K562 (cell line): ENCODE data around the gene B4GALNT2. TPM values are rescaled to one million over a fixed set of nuclear protein-coding genes. Genes with fewer than 3 reads are reported as not detected.

Experiments
- ATAC-seq: fragments of 200-7000 bp; cut with Tn5 transposase; 3 replicates; pipeline ENCODE4 v1.9.1; 2020; ENCODE audit warnings: moderate library complexity
- BruUV-seq: library from RNA; stranded (reverse); fragments of 400-500 nt; replicated peaks from 2 replicates; lab custom pipeline; 2021; lab: Mats Ljungman, UMichigan
- CTCF ChIA-PET: fragments of 300-600 bp; formaldehyde crosslinking; extraction: SDS; loops from one replicate; lab custom pipeline; 2021; ENCODE audit warnings: low intra/inter-chr PET ratio; lab: Yijun Ruan, JAX
- POLR2A ChIA-PET: fragments of 300-600, 350-650 bp; sonication (Branson Sonifier 250); formaldehyde crosslinking; extraction: SDS; loops from one replicate; lab custom pipeline; 2021; ENCODE audit warnings: antibody characterized with exemption, inconsistent platforms; lab: Yijun Ruan, JAX
- DNase-seq, 4 experiments: peaks; one replicate each; pipeline versions ENCODE4 v3.0.0 to v3.0.0-alpha.2; 2011 to 2018; ENCODE audit warnings: low spot score in 3 of 4, mixed read lengths in 3 of 4; ENCODE audit errors: extremely low read depth in 1 of 4
- FAIRE-seq: peaks from 2 replicates; lab custom pipeline; 2011; peaks lifted over from hg19 to GRCh38; lab: Jason Lieb, UNC
- H2AFZ ChIP-seq: 2 replicates; pipeline ENCODE4 v1.6.0; 2011; ENCODE audit warnings: low read depth, low read length, control low read depth, inconsistent platforms
- H3K27ac ChIP-seq: fragments of 200-600 bp; 3 replicates; pipeline ENCODE4 v1.8.0; 2011; ENCODE audit warnings: low read depth, mild to moderate bottlenecking, control low read depth, inconsistent platforms, low read length, moderate library complexity, mixed read lengths; ENCODE audit errors: extremely low read depth
- H3K27me3 ChIP-seq, 2 experiments: fragments of 300-600 bp in 1 of 2; 2 replicates in 1 of 2; 3 replicates in 1 of 2; pipeline versions ENCODE4 v1.6.0 to v1.8.0; 2011; ENCODE audit warnings: inconsistent platforms in 2 of 2, low read length in 2 of 2, mild to moderate bottlenecking in 1 of 2, mixed read lengths in 1 of 2, moderate library complexity in 1 of 2; ENCODE audit not compliant: control insufficient read depth in 2 of 2, insufficient read depth in 2 of 2
- H3K36me3 ChIP-seq: fragments of 300-600 bp; 3 replicates; pipeline ENCODE4 v1.8.0; 2011; ENCODE audit warnings: mild to moderate bottlenecking, low read length, inconsistent platforms; ENCODE audit not compliant: control insufficient read depth, insufficient read depth
- H3K4me1 ChIP-seq, 2 experiments: fragments of 200-600 bp in 1 of 2; replicated peaks in 1 of 2; 2 replicates in 1 of 2; 3 replicates in 1 of 2; pipeline versions ENCODE4 v1.5.1 to v1.8.0; 2011; ENCODE audit warnings: inconsistent platforms in 2 of 2, low read length in 2 of 2, mild to moderate bottlenecking in 1 of 2, mixed read lengths in 1 of 2, moderate library complexity in 1 of 2; ENCODE audit not compliant: control insufficient read depth in 2 of 2, insufficient read depth in 2 of 2
- H3K4me2 ChIP-seq: 2 replicates; pipeline ENCODE4 v1.6.1; 2011; ENCODE audit warnings: low read length, control low read depth, inconsistent platforms, mixed read lengths; ENCODE audit not compliant: insufficient read depth
- H3K4me3 ChIP-seq: fragments of 200-600 bp; sonication (generic), shearing (Covaris generic); 2 replicates; pipeline ENCODE4 v1.5.1; 2016; ENCODE audit warnings: control low read depth, inconsistent platforms
- H3K79me2 ChIP-seq: fragments of 200-600 bp; 3 replicates; pipeline ENCODE4 v1.8.0; 2011; ENCODE audit warnings: low read length, inconsistent platforms; ENCODE audit not compliant: control insufficient read depth, insufficient read depth
- H3K9ac ChIP-seq, 2 experiments: 2 replicates each; pipeline versions ENCODE4 v1.6.0 to v1.6.1; 2011; ENCODE audit warnings: low read depth in 2 of 2, low read length in 2 of 2, control low read depth in 1 of 2, inconsistent platforms in 1 of 2, mild to moderate bottlenecking in 1 of 2, mixed read lengths in 1 of 2; ENCODE audit not compliant: insufficient read depth in 1 of 2
- H3K9me1 ChIP-seq: one replicate; pipeline ENCODE4 v1.6.0; 2011; ENCODE audit warnings: inconsistent platforms, mild to moderate bottlenecking, low read length, moderate library complexity; ENCODE audit not compliant: control insufficient read depth, insufficient read depth
- H3K9me3 ChIP-seq: replicated peaks from 2 replicates; pipeline ENCODE4 v1.5.1; 2011; ENCODE audit warnings: low read depth, low read length, inconsistent platforms; ENCODE audit not compliant: control insufficient read depth, insufficient read depth
- H4K20me1 ChIP-seq: replicated peaks from 2 replicates; pipeline ENCODE4 v1.6.1; 2011; ENCODE audit warnings: low read length, inconsistent platforms, mixed read lengths; ENCODE audit not compliant: control insufficient read depth, insufficient read depth
- SMC3 ChIP-seq: conservative IDR thresholded peaks from 2 replicates; pipeline ENCODE4 v1.6.1; 2011; ENCODE audit warnings: low read depth, low read length, improper control_type of control experiment; ENCODE audit not compliant: insufficient read depth
- ZNF436 ChIP-seq: fragments of 250-450, 450-650 bp; sonication (Bioruptor Pico); formaldehyde crosslinking; IDR thresholded peaks from 2 replicates; pipeline ENCODE4 v1.7.0; 2020; ENCODE audit warnings: mild to moderate bottlenecking
- ZNF644 ChIP-seq: fragments of 200-800 bp; sonication (Bioruptor generic); IDR thresholded peaks from 2 replicates; pipeline ENCODE4 v1.6.1; 2016; ENCODE audit warnings: low read depth, missing genetic modification characterization, missing compliant biosample characterization
- ZNF764 ChIP-seq: fragments of 250-450 bp; sonication (Bioruptor Pico); IDR thresholded peaks from 2 replicates; pipeline ENCODE4 v1.4.0; 2020; ENCODE audit warnings: low read depth, mild to moderate bottlenecking, moderate library complexity
- WGBS: fragments of 100-300 bp; shearing (Covaris generic); methylation state at CpG from one replicate; pipeline ENCODE4 v1.1.6; 2016; ENCODE audit warnings: low coverage, mixed read lengths; ENCODE audit not compliant: insufficient coverage; ENCODE audit errors: missing lambda C conversion rate; 5-methylcytosine and 5-hydroxymethylcytosine counted together
- in situ Hi-C: fragments of 300-500 bp; cut with MboI; formaldehyde crosslinking; loops from 4 replicates; pipeline ENCODE4 v1.15.0; 2018; ENCODE audit warnings: inconsistent platforms, mixed read lengths
- intact Hi-C: fragments of 100-400 bp; cut with micrococcal nuclease; formaldehyde crosslinking; loops from 2 replicates; pipeline ENCODE4 v1.14.2; 2022
- polyA plus RNA-seq, 8 experiments: library from polyadenylated mRNA; depleted of rRNA in 4 of 8; stranded (reverse) in 5 of 8; unstranded in 3 of 8; fragments of >200 nt; fragmentation: Nextera tagmentation in 2 of 8; fragmentation: Illumina TruSeq in 1 of 8; extraction: Ambion mirVana in 2 of 8; extraction: Trizol in 1 of 8; gene quantifications; 2 replicates each; pipeline versions ENCODE4 v1.2.1 to v1.2.3, GENCODE V29; 2011 to 2014; ENCODE audit warnings: inconsistent platforms in 1 of 8, missing spikeins in 1 of 8
- total RNA-seq, 7 experiments: library from RNA; depleted of rRNA in 6 of 7; stranded (reverse); fragments of >200 nt in 6 of 7; fragmentation: Illumina TruSeq in 2 of 7; extraction: Trizol in 2 of 7; gene quantifications; 2 replicates each; pipeline versions ENCODE4 v1.2.1 to v1.2.3, GENCODE V29; 2011 to 2021; ENCODE audit warnings: low replicate concordance in 1 of 7
- TF ChIP-seq, protein P1 (sequence below): fragments of 450-650 bp; IDR thresholded peaks from 2 replicates; pipeline ENCODE4 v1.6.1; 2016; ENCODE audit warnings: low read depth

B4GALNT2 gene
- total and polyA plus RNA-seq, 9 of the 15 experiments (the other 6 are each of a cell fraction or from before 2014, with no cell fraction given) = not detected

DNA sequence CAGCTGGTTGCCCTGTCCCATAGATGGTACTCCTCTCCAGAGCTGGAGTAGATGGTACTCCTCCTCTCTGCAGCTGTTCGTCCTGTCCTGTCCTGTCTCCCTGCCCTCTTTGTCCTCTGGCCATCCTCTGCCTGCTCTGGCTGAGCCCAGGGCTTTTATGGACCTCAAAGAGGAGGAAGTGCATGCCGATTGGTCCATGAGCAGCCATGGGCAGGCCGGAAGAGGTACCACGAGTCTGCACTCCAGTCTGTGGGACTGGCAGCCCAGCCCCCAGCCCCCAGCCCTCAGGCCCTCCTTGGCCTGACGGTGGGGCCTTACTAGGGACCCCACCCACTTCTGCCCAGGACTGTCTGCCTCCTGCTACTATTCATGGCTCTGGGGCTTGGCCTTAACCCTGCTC lies 50.8 kb downstream of the B4GALNT2 start:
- Histone ChIP-seq H3K79me2 (no peaks in the 10 kb centered on the region), H3K9me1 (no peaks in the 10 kb centered on the region), H2AFZ (no peak overlapping the region), H3K9ac (no peak overlapping the region), H4K20me1 (no peaks in the 10 kb centered on the region), H3K4me3 (no peak overlapping the region), H3K9me3 (0 out of 2 replicates have a peak, but pooled peaks cover 3% of the 10 kb centered on the region), H3K27me3 (no peaks in the 10 kb centered on the region), H3K36me3 (no peaks in the 10 kb centered on the region), H3K4me2 (no peak overlapping the region), H3K27ac (no peak overlapping the region), H3K4me1 (no peaks in the 10 kb centered on the region; a peak in 1 of 5 replicates)
- TF ChIP-seq ZNF764 (no peak), ZNF436 (CRISPR knock-in tag) (no peak)
- no peak for ATAC-seq
- in situ Hi-C loops (no loop called here), intact Hi-C loops (loop anchor here (5.0 kb wide), 2 partner anchors 109 to 214 kb away; no protein-coding TSS in a partner anchor)
- WGBS = 0% methylated on average over 5 of the region's 5 CpGs
- CTCF ChIA-PET = no interaction called here
- DNase-seq = no peak
- no TSS peak for BruUV-seq
- FAIRE-seq = no peak
- POLR2A ChIA-PET = no interaction called here

DNA sequence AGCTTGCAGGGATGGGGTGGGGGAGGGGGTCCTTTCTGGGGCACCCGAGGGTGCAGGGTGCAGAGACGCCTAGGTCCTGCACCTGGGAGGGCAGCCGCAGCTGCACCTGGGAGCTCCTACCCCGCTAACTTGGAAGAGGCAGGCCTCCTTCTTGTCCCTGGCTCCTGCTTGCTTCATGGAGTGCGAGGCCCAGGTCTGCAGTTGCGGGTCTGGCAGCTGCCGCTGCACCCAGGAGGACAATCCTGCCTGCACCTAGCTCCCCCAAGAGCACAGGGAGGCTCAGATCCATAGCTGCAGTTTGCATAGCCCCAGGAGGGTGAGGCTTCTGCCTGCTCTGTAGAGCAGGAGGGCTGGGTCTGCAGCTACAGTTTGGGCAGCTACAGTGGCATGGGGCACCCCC lies 51.2 kb downstream of the B4GALNT2 start:
- in situ Hi-C loops = no loop called here
- H3K4me2 ChIP-seq = no peak overlapping the region
- CTCF ChIA-PET = no interaction called here

More for the DNA sequence above, 51.2 kb downstream of the B4GALNT2 start:
- H3K9me1 ChIP-seq = no peaks in the 10 kb centered on the region
- ATAC-seq (no peak), DNase-seq (no peak), FAIRE-seq (no peak)
- no peak overlapping the region for H3K4me3 ChIP-seq
- no peak overlapping the region for H3K9ac ChIP-seq
- POLR2A ChIA-PET = no interaction called here
- no TSS peak for BruUV-seq
- H2AFZ ChIP-seq = no peak overlapping the region
- 0% methylated on average over 7 of the region's 7 CpGs for WGBS
- intact Hi-C loops = loop anchor here (5.0 kb wide), 2 partner anchors 108 to 214 kb away; no protein-coding TSS in a partner anchor
- no peak overlapping the region for H3K27ac ChIP-seq
- no peaks in the 10 kb centered on the region for H3K36me3 ChIP-seq
- H3K79me2 ChIP-seq = no peaks in the 10 kb centered on the region
- no peaks in the 10 kb centered on the region for H4K20me1 ChIP-seq
- no peaks in the 10 kb centered on the region for H3K27me3 ChIP-seq
- H3K4me1 ChIP-seq = no peaks in the 10 kb centered on the region; a peak in 1 of 5 replicates
- TF ChIP-seq, protein P1, sequence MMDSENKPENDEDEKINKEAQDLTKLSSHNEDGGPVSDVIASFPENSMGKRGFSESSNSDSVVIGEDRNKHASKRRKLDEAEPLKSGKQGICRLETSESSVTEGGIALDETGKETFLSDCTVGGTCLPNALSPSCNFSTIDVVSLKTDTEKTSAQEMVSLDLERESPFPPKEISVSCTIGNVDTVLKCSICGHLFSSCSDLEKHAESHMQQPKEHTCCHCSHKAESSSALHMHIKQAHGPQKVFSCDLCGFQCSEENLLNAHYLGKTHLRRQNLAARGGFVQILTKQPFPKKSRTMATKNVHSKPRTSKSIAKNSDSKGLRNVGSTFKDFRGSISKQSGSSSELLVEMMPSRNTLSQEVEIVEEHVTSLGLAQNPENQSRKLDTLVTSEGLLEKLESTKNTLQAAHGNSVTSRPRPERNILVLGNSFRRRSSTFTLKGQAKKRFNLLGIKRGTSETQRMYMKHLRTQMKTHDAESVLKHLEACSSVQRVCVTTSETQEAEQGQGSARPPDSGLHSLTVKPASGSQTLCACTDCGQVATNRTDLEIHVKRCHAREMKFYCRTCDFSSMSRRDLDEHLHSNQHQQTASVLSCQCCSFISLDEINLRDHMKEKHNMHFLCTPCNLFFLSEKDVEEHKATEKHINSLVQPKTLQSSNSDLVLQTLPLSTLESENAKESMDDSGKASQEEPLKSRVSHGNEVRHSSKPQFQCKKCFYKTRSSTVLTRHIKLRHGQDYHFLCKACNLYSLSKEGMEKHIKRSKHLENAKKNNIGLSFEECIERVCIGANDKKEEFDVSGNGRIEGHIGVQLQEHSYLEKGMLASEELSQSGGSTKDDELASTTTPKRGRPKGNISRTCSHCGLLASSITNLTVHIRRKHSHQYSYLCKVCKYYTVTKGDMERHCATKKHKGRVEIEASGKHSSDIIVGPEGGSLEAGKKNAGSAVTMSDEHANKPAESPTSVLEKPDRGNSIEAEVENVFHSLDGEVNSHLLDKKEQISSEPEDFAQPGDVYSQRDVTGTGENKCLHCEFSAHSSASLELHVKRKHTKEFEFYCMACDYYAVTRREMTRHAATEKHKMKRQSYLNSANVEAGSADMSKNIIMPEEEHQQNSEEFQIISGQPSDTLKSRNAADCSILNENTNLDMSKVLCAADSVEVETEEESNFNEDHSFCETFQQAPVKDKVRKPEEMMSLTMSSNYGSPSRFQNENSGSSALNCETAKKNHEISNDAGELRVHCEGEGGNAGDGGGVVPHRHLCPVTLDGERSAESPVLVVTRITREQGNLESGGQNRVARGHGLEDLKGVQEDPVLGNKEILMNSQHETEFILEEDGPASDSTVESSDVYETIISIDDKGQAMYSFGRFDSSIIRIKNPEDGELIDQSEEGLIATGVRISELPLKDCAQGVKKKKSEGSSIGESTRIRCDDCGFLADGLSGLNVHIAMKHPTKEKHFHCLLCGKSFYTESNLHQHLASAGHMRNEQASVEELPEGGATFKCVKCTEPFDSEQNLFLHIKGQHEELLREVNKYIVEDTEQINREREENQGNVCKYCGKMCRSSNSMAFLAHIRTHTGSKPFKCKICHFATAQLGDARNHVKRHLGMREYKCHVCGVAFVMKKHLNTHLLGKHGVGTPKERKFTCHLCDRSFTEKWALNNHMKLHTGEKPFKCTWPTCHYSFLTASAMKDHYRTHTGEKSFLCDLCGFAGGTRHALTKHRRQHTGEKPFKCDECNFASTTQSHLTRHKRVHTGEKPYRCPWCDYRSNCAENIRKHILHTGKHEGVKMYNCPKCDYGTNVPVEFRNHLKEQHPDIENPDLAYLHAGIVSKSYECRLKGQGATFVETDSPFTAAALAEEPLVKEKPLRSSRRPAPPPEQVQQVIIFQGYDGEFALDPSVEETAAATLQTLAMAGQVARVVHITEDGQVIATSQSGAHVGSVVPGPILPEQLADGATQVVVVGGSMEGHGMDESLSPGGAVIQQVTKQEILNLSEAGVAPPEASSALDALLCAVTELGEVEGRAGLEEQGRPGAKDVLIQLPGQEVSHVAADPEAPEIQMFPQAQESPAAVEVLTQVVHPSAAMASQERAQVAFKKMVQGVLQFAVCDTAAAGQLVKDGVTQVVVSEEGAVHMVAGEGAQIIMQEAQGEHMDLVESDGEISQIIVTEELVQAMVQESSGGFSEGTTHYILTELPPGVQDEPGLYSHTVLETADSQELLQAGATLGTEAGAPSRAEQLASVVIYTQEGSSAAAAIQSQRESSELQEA = no peak
- TF ChIP-seq ZNF644 = no peak
- TF ChIP-seq SMC3 = no peak
- TF ChIP-seq, all 486 proteins: peak for 0
- H3K9me3 ChIP-seq = 0 out of 2 replicates have a peak, but pooled peaks cover 3% of the 10 kb centered on the region
